ENCODE data around the gene PIF1.
A peak's percentile ranks its signal among the peaks of the same experiment; 100 is the strongest.
"Not testable (repeated sequence)": the region's sequence is repeated elsewhere in the genome, so short reads cannot be mapped to it uniquely, and the experiment has no call there.

Gene PIF1

GRCh38 chr15:64847016-64847415, 21.6 kb upstream of the PIF1 start:
- no peak for DNase-seq

GRCh38 chr15:64845831-64846595, 20.6 kb upstream of the PIF1 start:
- DNase-seq = no peak

GRCh38 chr15:64845183-64845611, 19.8 kb upstream of the PIF1 start:
- no peak for DNase-seq

- DNase-seq = no peak
Measured at GRCh38 chr15:64844576-64845145, 19.2 kb upstream of the PIF1 start.

GRCh38 chr15:64843991-64844390, 18.5 kb upstream of the PIF1 start:
- no peak for DNase-seq

- no peak for DNase-seq
Measured at GRCh38 chr15:64842986-64843561, 17.6 kb upstream of the PIF1 start.

GRCh38 chr15:64842096-64842939, 16.9 kb upstream of the PIF1 start:
- no peak for DNase-seq

GRCh38 chr15:64841344-64842095, 16.1 kb upstream of the PIF1 start, which contains the start of gene PLEKHO2:
PLEKHO2 (plus strand) TSS chr15:64841915; CDS start chr15:64842017, 102 bp downstream.
- DNase-seq = peak; percentile 77

GRCh38 chr15:64841060-64841343, 15.6 kb upstream of the PIF1 start:
- no peak for DNase-seq

GRCh38 chr15:64837502-64837901, 12.1 kb upstream of the PIF1 start:
- no peak for DNase-seq

- DNase-seq = no peak
Measured at GRCh38 chr15:64836023-64836536, 10.6 kb upstream of the PIF1 start.

- DNase-seq = no peak
Measured at GRCh38 chr15:64833690-64834089, 8.2 kb upstream of the PIF1 start.

- DNase-seq = no peak
Measured at GRCh38 chr15:64828985-64829384, 3.5 kb upstream of the PIF1 start.

- DNase-seq = no peak
Measured at GRCh38 chr15:64824929-64825430, 467 bp downstream of the PIF1 start.

- DNase-seq = no peak
Measured at GRCh38 chr15:64816452-64816851, 9.0 kb downstream of the PIF1 start.

GRCh38 chr15:64814965-64815364, 10.5 kb downstream of the PIF1 start:
- DNase-seq = not testable (repeated sequence)

GRCh38 chr15:64814283-64814682, 11.2 kb downstream of the PIF1 start:
- not testable (repeated sequence) for DNase-seq

GRCh38 chr15:64813075-64813474, 12.4 kb downstream of the PIF1 start:
- no peak for DNase-seq

- DNase-seq = no peak
Measured at GRCh38 chr15:64810497-64811326, 14.7 kb downstream of the PIF1 start.

GRCh38 chr15:64809649-64810496, 15.6 kb downstream of the PIF1 start:
- DNase-seq = peak; percentile 64

Data from COR-L47 (cell line).